Activated T-cell treated with anti-CD3 and anti-CD28 coated beads, Interleukin-2, amount 50 U/mL, for 72 hours (primary cell): Measurements from ENCODE around the gene PRSS22. TPM values are rescaled to one million over a fixed set of nuclear protein-coding genes. Genes with fewer than 3 reads are reported as not detected.

Experiments used
- ATAC-seq, 2 donors: fragments of 150-1000 bp; cut with Tn5 transposase; replicated peaks in 1 of 2; 2 replicates each; pipeline ENCODE4 v1.10.0; 2021; ENCODE audit warnings: moderate library complexity in 2 of 2, mild to moderate bottlenecking in 1 of 2
- DNase-seq, 2 donors: peaks; one replicate each; pipeline ENCODE4 v3.0.0; 2021 to 2022; ENCODE audit warnings: mixed read lengths in 1 of 2
- H3K27ac Mint-ChIP-seq: one replicate; pipeline ENCODE4 v1.8.0; 2022; ENCODE audit warnings: mild to moderate bottlenecking, moderate library complexity, mixed read lengths
- H3K27me3 Mint-ChIP-seq: one replicate; pipeline ENCODE4 v1.8.0; 2022; ENCODE audit warnings: low read depth, mixed read lengths
- H3K36me3 Mint-ChIP-seq, 2 donors: one replicate each; pipeline ENCODE4 v1.8.0; 2022; ENCODE audit warnings: mixed read lengths in 2 of 2, mild to moderate bottlenecking in 1 of 2; ENCODE audit not compliant: insufficient read depth in 2 of 2
- H3K4me1 Mint-ChIP-seq: one replicate; pipeline ENCODE4 v1.8.0; 2022; ENCODE audit warnings: low read depth, mixed read lengths
- H3K4me3 Mint-ChIP-seq, 2 donors: one replicate each; pipeline ENCODE4 v1.8.0; 2022; ENCODE audit warnings: mild to moderate bottlenecking in 2 of 2, mixed read lengths in 2 of 2, moderate library complexity in 2 of 2
- H3K9me3 Mint-ChIP-seq, 2 donors: one replicate each; pipeline ENCODE4 v1.8.0; 2022; ENCODE audit warnings: mixed read lengths in 2 of 2
- total RNA-seq, 2 donors: library from RNA; stranded (reverse); gene quantifications; one replicate each; pipeline ENCODE4 v1.2.3, GENCODE V29; 2022

Gene PRSS22
- total RNA-seq, 2 donors from 2014 or later = 1.1 TPM; not detected in 1

DNA sequence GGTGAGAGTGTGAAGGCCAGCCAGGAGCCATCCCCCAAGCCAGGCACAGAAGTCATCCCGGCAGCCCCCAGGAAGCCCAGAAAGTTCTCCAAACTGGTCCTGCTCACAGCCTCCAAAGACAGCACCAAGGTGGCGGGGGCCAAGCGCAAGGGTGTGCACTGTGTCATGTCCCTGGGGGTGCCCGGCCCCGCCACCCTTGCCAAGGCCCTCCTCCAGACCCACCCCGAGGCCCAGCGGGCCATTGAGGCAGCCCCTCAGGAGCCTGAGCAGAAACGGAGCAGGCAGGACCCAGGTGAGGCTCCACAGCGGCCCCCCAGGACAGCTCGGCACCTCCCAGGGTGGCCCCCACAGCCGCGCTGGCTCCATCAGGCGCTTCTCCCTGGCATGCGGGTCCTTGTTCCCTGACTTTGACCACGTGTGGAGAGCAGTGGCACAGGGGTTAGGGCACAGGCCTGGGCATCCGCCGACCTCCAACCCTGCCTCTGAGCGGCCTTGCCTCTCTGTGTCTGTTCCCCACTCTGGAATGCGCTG lies 38.6 kb upstream of the PRSS22 start:
- no peak for DNase-seq
- Mint-ChIP-seq H3K4me3 (no peak overlapping the region), H3K27me3 (no peaks in the 10 kb centered on the region), H3K27ac (no peak overlapping the region), H3K36me3 (no peaks in the 10 kb centered on the region), H3K4me1 (no peaks in the 10 kb centered on the region), H3K9me3 (no peaks in the 10 kb centered on the region)
- ATAC-seq = no peak

DNA sequence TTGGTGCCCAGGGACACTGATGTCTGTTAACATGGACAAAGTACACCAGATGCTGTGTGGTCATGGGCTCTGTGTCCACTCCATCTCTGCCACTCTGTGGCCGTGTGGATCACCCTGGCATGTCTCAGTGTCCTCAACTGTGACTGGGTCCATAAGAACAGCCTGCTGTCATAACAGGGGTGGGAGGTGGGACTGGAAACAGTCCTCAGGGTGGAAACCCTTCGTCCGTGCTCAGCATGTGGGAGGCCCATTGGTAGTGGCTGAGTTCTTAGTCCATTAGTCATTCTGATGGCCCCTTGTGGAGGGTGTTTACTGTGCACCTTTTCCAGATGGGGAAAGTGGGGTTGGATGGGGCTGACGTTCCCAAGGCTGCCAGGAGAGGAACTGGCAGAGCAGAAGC lies 37.8 kb upstream of the PRSS22 start:
- H3K9me3 Mint-ChIP-seq = no peaks in the 10 kb centered on the region
- H3K27me3 Mint-ChIP-seq = no peaks in the 10 kb centered on the region
- no peak for DNase-seq
- no peaks in the 10 kb centered on the region for H3K4me1 Mint-ChIP-seq
- H3K4me3 Mint-ChIP-seq = no peak overlapping the region
- H3K27ac Mint-ChIP-seq = no peak overlapping the region
- H3K36me3 Mint-ChIP-seq = no peaks in the 10 kb centered on the region
- ATAC-seq = no peak

DNA sequence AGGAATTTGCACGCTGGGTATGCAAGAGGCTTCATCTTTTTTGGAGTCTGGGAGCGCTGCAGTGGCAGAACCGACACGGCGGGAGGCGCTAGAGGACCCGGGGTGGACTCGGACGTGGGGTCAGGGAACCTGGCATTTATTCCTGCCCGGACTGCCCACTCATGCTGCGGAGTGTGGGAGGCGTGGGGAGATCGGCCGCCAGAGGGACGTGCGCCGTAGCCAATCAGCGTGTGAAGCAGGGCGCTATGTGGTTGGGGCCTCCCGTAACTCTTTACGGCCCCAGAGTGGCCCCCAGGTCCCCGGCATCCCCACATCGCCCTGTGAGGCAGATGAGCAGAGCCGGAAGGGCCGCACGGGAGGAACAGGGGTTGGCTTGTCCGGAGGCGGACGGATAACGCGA lies 36.3 kb upstream of the PRSS22 start:
- no peak overlapping the region for H3K4me3 Mint-ChIP-seq
- no peaks in the 10 kb centered on the region for H3K27me3 Mint-ChIP-seq
- DNase-seq (no peak), ATAC-seq (no peak)
- no peak overlapping the region for H3K27ac Mint-ChIP-seq
- no peaks in the 10 kb centered on the region for H3K36me3 Mint-ChIP-seq
- no peaks in the 10 kb centered on the region for H3K9me3 Mint-ChIP-seq
- no peaks in the 10 kb centered on the region for H3K4me1 Mint-ChIP-seq

DNA sequence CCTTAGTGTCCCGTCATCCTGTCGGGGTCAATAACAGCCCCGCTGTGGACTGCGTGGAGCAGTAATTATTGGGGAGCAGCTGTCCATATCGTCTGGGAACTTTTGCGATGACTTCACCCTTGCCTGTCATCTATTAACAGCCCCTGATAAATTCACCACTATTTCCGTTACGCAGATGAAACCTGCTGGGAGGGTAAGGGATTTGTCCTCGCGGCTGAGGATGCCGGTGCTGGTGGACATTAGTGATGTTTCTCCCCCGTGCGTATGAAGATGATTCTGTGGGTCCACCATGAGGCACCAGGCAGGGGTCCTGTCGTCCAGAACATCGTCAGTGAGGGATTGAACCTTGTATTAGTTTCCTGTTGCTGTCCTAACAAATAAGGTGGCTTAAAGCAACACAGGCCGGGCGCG lies 26.1 kb upstream of the PRSS22 start:
- ATAC-seq (no peak), DNase-seq (no peak)
- Mint-ChIP-seq H3K36me3 (no peaks in the 10 kb centered on the region), H3K4me3 (peak overlapping the region; percentile 91 to 94), H3K27me3 (no peaks in the 10 kb centered on the region), H3K27ac (no peak overlapping the region), H3K9me3 (no peaks in the 10 kb centered on the region), H3K4me1 (peaks cover 13% of the 10 kb centered on the region)

DNA sequence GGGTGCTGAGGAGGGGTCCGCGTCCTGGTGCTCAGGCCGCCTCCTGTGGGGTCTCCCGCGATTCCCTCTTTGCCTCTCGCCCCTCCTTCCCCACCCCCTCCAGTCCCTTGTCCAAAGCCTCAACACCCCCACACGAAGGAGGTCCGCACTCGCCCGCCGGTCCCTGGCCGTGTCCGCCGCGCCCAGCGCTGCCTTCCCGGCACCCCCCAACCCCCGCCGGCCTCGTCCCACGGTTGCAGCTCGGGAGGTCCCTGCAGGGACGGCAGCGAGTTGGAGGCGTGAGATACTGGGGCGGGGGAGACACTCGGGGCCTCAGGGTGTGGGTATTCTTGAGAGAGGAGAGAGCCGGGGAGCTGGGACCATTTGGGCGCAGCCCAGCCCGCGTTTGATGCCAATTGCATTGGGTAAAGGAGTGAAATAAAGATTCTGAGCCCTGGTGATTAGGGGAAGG lies 25.5 kb upstream of the PRSS22 start:
- Mint-ChIP-seq H3K9me3 (no peaks in the 10 kb centered on the region), H3K36me3 (no peaks in the 10 kb centered on the region), H3K27me3 (no peaks in the 10 kb centered on the region), H3K4me1 (peaks cover 13% of the 10 kb centered on the region), H3K27ac (peak overlapping the region; percentile 46), H3K4me3 (peak overlapping the region; percentile 91 to 94)
- DNase-seq = peak; percentile 24 to 36
- no peak for ATAC-seq

DNA sequence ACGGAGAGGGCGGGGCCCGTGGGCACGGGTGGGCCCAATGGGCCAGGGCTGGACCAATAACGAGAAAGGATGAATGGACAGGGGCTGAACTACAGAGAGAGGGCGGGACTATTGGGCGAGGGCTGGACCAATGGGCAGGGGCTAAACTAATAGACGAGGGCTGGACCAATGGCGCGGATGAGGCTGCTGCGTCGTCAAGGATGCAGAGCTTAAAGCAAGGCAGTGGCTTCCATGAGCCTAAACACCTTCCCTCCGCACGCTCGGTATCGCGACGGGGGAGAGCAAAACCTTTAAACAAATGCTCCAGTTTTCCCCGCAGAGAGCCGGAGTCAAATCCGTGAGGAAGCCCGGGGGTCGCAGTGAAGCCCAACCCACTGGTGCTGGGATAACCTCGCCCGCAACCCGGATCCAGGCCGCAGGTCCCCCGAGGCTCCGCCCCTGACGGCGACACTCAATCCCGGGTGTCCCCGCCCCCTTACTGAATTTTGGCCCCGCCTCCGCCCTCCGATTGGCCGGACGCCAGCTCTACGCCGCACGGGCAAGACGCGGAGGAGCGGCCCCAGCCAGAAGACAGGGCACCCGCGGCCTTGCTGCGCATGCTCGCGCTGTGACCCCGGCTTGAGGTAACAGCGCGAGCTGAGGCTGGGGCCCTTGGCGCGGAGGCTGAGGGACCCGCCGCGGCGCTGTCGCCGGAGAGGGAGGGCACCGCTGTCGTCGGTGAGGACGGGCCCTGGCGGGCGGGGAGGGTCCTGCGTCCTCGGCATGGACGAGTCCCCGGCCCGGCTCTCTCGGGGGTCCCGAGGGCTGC lies 24.9 kb upstream of the PRSS22 start, which contains the start of gene FLYWCH2:
FLYWCH2 (plus strand) TSS at position 566 of the 808 bp plus-strand sequence. CDS start 13,235 bp downstream, outside the sequence.
- Mint-ChIP-seq H3K27ac (peak within 1 kb of the TSS; percentile 82), H3K27me3 (no peaks in the 10 kb centered on the region), H3K4me3 (peak within 1 kb of the TSS; percentile 91 to 94), H3K9me3 (no peaks in the 10 kb centered on the region), H3K4me1 (peaks cover 13% of the 10 kb centered on the region), H3K36me3 (no peaks in the 10 kb centered on the region)
- peak; percentile 94 to 95 for ATAC-seq
- DNase-seq = peak; percentile 99 to 100

DNA sequence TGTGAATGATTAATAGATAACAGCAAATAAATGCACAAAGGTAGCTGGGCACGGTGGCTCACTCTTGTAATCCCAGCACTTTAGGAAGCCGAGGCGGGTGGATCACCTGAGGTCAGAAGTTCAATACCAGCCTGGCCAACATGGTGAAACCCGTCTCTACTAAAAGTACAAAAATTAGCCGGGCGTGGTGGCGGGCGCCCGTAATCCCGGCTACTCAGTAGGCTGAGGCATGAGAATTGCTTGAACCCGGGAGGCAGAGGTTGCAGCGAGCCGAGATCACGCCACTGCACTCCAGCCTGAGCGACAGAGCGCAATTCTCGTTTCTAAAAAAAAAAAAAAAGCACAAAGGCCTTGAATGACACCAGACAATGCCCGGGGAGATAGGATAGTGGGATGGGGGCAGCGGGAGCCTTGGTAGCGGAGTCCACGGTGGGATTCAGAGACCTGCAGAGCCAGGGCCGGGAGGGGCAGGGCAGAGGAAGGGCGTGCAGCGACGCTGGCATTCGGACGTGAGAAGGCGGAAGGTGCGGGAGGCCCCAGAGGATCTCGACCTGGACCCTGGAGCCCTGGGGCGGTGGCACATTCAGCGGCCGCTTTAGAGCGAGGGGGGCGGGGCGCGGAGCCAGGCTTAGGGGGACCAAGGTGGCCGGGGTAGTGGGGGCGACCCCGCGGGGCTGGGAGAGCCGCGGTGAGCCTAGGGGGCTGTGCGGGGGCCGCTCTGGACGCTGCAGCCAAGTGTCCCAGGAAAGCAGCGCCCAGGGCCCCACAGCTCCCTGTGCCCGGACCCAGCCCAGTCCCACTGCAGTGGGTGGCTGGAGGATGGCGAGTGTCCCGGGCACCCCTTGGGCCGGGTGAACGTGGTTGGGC lies 24.0 kb upstream of the PRSS22 start:
- H3K4me1 Mint-ChIP-seq = peaks cover 13% of the 10 kb centered on the region
- no peaks in the 10 kb centered on the region for H3K27me3 Mint-ChIP-seq
- no peaks in the 10 kb centered on the region for H3K9me3 Mint-ChIP-seq
- peak; percentile 8 to 11 for ATAC-seq
- H3K27ac Mint-ChIP-seq = peak overlapping the region; percentile 50
- peak overlapping the region; percentile 91 to 94 for H3K4me3 Mint-ChIP-seq
- DNase-seq = peak; percentile 51 to 55
- H3K36me3 Mint-ChIP-seq = no peaks in the 10 kb centered on the region

DNA sequence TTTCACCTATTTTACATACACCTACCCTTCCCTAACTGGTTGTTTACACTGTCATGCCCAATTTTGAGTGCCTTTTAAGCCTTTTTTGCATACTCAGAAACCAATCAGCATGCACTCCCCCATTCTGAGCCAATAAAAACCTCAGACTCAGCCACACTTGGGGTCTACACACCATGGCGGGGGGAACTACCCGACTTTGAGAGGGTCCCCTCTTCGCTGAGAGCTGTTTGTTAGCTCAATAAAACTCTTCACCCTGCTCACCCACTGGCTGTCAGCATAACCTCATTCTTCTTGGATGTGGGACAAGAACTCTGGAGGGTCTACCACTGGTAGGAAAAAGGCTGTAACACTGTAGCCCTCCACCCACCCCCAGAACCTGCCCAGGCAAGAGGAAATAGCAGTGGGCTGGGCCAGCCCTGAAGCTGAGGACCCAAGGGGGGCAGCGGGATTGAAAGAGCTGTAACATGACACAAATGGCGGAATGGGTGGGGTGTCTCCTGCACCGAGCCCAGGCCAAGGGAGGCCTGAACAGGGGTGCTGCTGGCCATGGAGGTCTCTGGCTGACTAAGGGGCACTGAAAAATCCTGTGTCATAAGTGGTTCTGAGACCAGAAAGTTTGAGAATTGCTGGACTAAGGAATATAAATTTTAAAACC lies 22.0 kb upstream of the PRSS22 start:
- H3K4me3 Mint-ChIP-seq = no peak overlapping the region
- H3K27ac Mint-ChIP-seq = no peak overlapping the region
- ATAC-seq (no peak), DNase-seq (no peak)
- no peaks in the 10 kb centered on the region for H3K9me3 Mint-ChIP-seq
- peaks cover 13% of the 10 kb centered on the region for H3K4me1 Mint-ChIP-seq
- no peaks in the 10 kb centered on the region for H3K36me3 Mint-ChIP-seq
- no peaks in the 10 kb centered on the region for H3K27me3 Mint-ChIP-seq

DNA sequence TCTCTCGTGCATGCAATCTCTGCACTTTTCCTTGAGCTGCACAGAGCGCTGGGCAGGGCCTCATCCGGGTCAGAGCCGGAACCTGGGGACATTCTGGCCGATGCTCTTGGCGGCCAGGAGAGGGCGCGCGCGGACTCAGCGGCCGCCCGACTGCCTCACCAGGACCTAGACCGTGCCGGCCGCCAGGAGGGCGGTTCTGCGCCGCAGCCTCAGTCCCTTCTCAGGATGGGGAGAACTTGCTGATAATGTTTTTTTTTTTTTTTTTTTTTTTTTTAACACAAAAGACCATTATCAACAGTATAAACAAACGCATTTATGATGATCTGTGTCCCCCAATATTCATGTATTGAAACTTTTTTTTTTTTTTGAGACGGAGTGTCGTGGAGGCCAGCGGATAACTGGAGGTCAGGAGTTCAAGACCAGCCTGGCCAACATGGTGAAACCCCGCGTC lies 17.0 kb upstream of the PRSS22 start:
- no peaks in the 10 kb centered on the region for H3K36me3 Mint-ChIP-seq

DNA sequence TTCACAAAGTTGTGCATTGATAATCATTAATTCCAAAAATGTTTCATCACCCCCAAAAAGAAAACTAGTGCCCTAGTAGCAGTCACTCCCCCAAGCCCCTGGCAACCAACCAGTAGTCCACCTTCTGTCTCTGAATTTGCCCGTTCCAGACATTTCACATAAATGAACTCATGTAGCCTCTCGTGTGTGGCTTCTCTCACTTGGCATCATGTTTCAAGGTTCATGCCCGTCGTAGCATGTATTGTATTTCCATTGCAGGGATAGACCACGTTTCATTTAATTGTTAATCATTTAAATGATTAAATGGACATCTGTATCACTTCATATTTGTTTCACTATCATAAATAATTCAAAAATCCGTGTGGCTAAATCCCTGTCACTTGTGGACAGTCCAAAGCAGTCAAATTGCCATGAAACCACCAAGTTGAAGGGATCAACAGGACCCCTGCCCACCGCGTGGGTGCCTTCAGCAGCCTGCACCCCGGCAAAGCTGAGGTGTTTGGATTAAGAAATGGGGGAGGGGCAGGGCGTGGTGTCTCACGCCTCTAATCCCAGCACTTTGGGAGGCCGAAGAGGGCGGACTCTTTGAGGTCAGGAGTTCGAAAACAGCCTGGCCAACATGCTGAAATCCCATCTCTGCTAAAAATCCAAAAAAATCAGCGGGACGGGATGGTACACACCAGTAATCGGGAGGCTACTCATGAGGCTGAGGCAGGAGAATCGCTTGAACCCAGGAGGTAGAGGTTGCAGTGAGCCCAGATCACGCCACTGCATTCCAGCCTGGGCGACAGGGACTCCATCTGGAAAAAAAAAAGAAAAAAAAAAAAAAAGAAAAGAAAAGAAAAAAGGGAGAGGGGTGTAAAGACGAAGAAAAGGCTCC lies 16.3 kb upstream of the PRSS22 start:
- Mint-ChIP-seq H3K9me3 (no peaks in the 10 kb centered on the region), H3K4me3 (no peak overlapping the region), H3K4me1 (no peaks in the 10 kb centered on the region), H3K36me3 (no peaks in the 10 kb centered on the region), H3K27me3 (no peaks in the 10 kb centered on the region), H3K27ac (no peak overlapping the region)
- ATAC-seq (peak in 1 of 2 donors; percentile 30), DNase-seq (no peak)

More for the DNA sequence above, 17.0 kb upstream of the PRSS22 start:
- no peaks in the 10 kb centered on the region for H3K9me3 Mint-ChIP-seq
- DNase-seq (peak; percentile 76 to 78), ATAC-seq (peak; percentile 99 to 100)
- H3K4me1 Mint-ChIP-seq = no peaks in the 10 kb centered on the region
- no peak overlapping the region for H3K27ac Mint-ChIP-seq
- no peaks in the 10 kb centered on the region for H3K27me3 Mint-ChIP-seq
- H3K4me3 Mint-ChIP-seq = peak overlapping the region in 1 of 2 donors; percentile 29

DNA sequence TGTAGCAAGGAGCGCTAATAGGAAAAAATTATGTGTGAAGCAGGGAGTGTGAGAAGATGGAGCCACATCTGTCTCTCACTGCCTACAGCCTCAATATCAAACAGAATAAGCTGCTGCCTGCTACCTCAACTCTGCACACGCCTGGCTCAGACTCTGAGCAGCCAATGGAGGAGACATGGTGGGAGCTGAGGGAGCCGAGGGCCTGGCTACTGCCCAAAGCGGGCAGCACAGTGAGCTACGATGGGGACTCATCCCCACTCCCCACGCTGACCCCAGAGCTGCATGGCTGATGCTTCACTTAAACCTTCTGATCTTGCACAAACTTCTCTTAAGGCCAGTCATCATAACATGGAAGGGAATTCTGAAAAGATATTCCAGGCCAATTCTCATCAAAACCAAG lies 14.0 kb upstream of the PRSS22 start:
- ATAC-seq (no peak), DNase-seq (no peak)
- no peaks in the 10 kb centered on the region for H3K36me3 Mint-ChIP-seq
- H3K27ac Mint-ChIP-seq = no peak overlapping the region
- H3K4me3 Mint-ChIP-seq = no peak overlapping the region
- no peaks in the 10 kb centered on the region for H3K9me3 Mint-ChIP-seq
- no peaks in the 10 kb centered on the region for H3K27me3 Mint-ChIP-seq
- H3K4me1 Mint-ChIP-seq = peaks cover 6% of the 10 kb centered on the region
